ENCODE data around the gene MS4A12.

DNA sequence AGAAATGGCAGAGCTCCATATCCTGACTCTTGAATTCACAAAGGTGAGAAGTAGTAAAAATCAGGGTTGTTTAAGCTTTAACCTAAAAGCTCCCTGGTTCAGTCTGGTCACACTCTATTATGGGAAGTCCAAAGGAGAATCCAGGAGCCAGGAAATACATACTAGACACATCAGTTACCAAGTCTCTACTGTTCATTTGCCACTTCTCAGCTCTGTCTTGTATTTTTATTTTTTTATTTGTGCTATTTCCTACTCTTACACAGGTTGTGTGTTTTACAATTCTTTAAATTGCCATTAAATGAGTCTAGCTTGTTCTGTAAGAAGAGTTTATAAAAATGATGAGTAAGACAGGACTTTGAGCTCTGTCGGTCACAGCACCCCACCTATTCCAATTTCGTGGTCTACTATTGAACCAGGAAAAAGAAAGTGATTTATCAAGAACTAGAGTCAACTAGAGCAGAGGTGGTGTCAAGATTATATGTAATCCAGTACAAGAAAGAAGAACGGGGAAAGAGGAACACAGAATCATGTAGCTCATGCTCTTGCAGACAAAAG, 9.7 kb downstream of the MS4A12 start:
- TF ChIP-seq, protein P1, sequence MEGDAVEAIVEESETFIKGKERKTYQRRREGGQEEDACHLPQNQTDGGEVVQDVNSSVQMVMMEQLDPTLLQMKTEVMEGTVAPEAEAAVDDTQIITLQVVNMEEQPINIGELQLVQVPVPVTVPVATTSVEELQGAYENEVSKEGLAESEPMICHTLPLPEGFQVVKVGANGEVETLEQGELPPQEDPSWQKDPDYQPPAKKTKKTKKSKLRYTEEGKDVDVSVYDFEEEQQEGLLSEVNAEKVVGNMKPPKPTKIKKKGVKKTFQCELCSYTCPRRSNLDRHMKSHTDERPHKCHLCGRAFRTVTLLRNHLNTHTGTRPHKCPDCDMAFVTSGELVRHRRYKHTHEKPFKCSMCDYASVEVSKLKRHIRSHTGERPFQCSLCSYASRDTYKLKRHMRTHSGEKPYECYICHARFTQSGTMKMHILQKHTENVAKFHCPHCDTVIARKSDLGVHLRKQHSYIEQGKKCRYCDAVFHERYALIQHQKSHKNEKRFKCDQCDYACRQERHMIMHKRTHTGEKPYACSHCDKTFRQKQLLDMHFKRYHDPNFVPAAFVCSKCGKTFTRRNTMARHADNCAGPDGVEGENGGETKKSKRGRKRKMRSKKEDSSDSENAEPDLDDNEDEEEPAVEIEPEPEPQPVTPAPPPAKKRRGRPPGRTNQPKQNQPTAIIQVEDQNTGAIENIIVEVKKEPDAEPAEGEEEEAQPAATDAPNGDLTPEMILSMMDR (conservative IDR thresholded peaks at IDR 0.05 in 1 of 2, IDR thresholded peaks at IDR 0.05 in 1 of 2; ENCODE audit: low read depth in 1 of 2, low read length in 2 of 2), result no peak
- no peak for TF ChIP-seq EZH2 (IDR thresholded peaks at IDR 0.05; ENCODE audit: low read length, missing control alignments)
